HL-60 (cell line): ENCODE results near the gene FBXO24.
A peak's percentile ranks its signal among the peaks of the same experiment; 100 is the strongest.

Experiments used
- GABPA ChIP-seq: IDR thresholded peaks from 2 replicates; pipeline ENCODE4 v1.6.1; 2012; ENCODE audit warnings: low read depth
- POLR2AphosphoS5 ChIP-seq: IDR thresholded peaks from 2 replicates; pipeline ENCODE4 v1.6.1; 2012; ENCODE audit warnings: low read depth
- REST ChIP-seq: IDR thresholded peaks from 2 replicates; pipeline ENCODE4 v1.6.1; 2012; ENCODE audit warnings: low read depth; ENCODE audit not compliant: insufficient replicate concordance
- SPI1 ChIP-seq: IDR thresholded peaks from 2 replicates; pipeline ENCODE4 v1.6.1; 2012; ENCODE audit warnings: low read depth, mild to moderate bottlenecking, borderline replicate concordance
- TF ChIP-seq, protein P1 (sequence below): IDR thresholded peaks from one replicate; pipeline ENCODE4 v1.5.1; 2011; ENCODE audit warnings: low read length, control low read depth, inconsistent platforms; ENCODE audit not compliant: insufficient read depth

- TF ChIP-seq, protein P1, sequence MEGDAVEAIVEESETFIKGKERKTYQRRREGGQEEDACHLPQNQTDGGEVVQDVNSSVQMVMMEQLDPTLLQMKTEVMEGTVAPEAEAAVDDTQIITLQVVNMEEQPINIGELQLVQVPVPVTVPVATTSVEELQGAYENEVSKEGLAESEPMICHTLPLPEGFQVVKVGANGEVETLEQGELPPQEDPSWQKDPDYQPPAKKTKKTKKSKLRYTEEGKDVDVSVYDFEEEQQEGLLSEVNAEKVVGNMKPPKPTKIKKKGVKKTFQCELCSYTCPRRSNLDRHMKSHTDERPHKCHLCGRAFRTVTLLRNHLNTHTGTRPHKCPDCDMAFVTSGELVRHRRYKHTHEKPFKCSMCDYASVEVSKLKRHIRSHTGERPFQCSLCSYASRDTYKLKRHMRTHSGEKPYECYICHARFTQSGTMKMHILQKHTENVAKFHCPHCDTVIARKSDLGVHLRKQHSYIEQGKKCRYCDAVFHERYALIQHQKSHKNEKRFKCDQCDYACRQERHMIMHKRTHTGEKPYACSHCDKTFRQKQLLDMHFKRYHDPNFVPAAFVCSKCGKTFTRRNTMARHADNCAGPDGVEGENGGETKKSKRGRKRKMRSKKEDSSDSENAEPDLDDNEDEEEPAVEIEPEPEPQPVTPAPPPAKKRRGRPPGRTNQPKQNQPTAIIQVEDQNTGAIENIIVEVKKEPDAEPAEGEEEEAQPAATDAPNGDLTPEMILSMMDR = no peak
- TF ChIP-seq POLR2AphosphoS5 = no peak
- TF ChIP-seq REST = no peak
- no peak for TF ChIP-seq GABPA
- 0 out of 2 replicates have a peak, but pooled peaks have one; percentile 15 for TF ChIP-seq SPI1
Measured at GRCh38 chr7:100613412-100614175, 27.5 kb downstream of the FBXO24 start.
